Ovary (tissue), 9 donors: ENCODE measurements around the gene TCF7L1. TPM values are rescaled to one million over a fixed set of nuclear protein-coding genes. Genes with fewer than 3 reads are reported as not detected.
"Not testable (repeated sequence)": the region's sequence is repeated elsewhere in the genome, so short reads cannot be mapped to it uniquely, and the experiment has no call there.

ENCODE experiments used
- DNase-seq, 5 donors: peaks; one replicate each; pipeline ENCODE4 v3.0.0-alpha.2; 2019 to 2020
- H3K27ac ChIP-seq, 2 donors: fragments of 200-600 bp; one replicate each; pipeline versions ENCODE4 v1.5.1 to v1.8.0; 2019 to 2022
- H3K27me3 ChIP-seq: fragments of 200-600 bp; one replicate; pipeline ENCODE4 v1.8.0; 2022
- H3K36me3 ChIP-seq: fragments of 200-600 bp; sonication (generic); one replicate; pipeline ENCODE4 v1.5.1; 2019
- H3K4me1 ChIP-seq: one replicate; pipeline ENCODE4 v1.8.1; 2013; ENCODE audit warnings: mild to moderate bottlenecking, moderate library complexity; ENCODE audit not compliant: insufficient read depth
- H3K4me3 ChIP-seq: fragments of 200-600 bp; sonication (generic); one replicate; pipeline ENCODE4 v1.5.1; 2017
- H3K9me3 ChIP-seq, 2 donors: fragments of 200-600 bp in 1 of 2; sonication (generic) in 1 of 2; one replicate each; pipeline versions ENCODE4 v1.5.1 to v1.8.1; 2013 to 2019; ENCODE audit warnings: mild to moderate bottlenecking in 1 of 2, moderate library complexity in 1 of 2
- CTCF ChIP-seq, 3 donors: fragments of 450-650 bp in 2 of 3; fragments of 200-600 bp in 1 of 3; IDR thresholded peaks; one replicate each; pipeline versions ENCODE4 v1.5.1 to v1.8.0; 2016 to 2022; ENCODE audit warnings: antibody characterized with exemption in 3 of 3, mild to moderate bottlenecking in 1 of 3
- EP300 ChIP-seq: sonication (generic); formaldehyde crosslinking; IDR thresholded peaks from one replicate; pipeline ENCODE4 v1.6.1; 2017; ENCODE audit warnings: antibody characterized with exemption
- POLR2A ChIP-seq: fragments of 450-650 bp; IDR thresholded peaks from one replicate; pipeline ENCODE4 v1.6.1; 2017; ENCODE audit warnings: antibody characterized with exemption, mild to moderate bottlenecking, moderate library complexity
- WGBS, 3 donors: extraction: QIAGEN DNeasy Blood & Tissue Kit in 1 of 3; methylation state at CpG; one replicate each; pipeline versions ENCODE4 v1.1.5 to v1.1.7; 2013 to 2017; 5-methylcytosine and 5-hydroxymethylcytosine counted together
- intact Hi-C, 4 donors: fragments of 100-400 bp; cut with DNase I; formaldehyde crosslinking; loops; one replicate each; pipeline versions ENCODE4 v1.11.0 to v1.15.1; 2022 to 2023
- polyA plus RNA-seq, 2 donors: library from polyadenylated mRNA; stranded (reverse); fragments of 200-250 nt in 1 of 2; fragments of 350-450 nt in 1 of 2; fragmentation: Illumina TruSeq in 1 of 2; extraction: RNeasy Lipid Tissue Mini Kit (QIAGEN cat#74804) in 1 of 2; gene quantifications; one replicate each; pipeline ENCODE4 v1.2.3, GENCODE V29; 2013 to 2014
- total RNA-seq, 7 donors: library from RNA; depleted of rRNA in 2 of 7; stranded (reverse); fragments of >200 nt in 2 of 7; fragmentation: NEBNext Ultra II Directional in 3 of 7; extraction: Animal tissue kit (Norgen Biotek cat#: 25700) in 3 of 7; gene quantifications; one replicate each; pipeline versions ENCODE4 v1.1.0 to v1.2.4, GENCODE V29; 2016 to 2023
- donor health status: DM: no; HTN: no; CAD: no; lungs with moderate emphysema.
- donor health status: DM: no; HTN: no; CAD: no.
- donor health status: Bipolar disorder and iron deficiency.
- donor health status: DM: yes; HTN: yes; CAD: no.
- donor health status: DM: no; HTN: no; CAD: no.
- donor health status: DM: yes; HTN: yes; CAD: no.

Gene TCF7L1
- total and polyA plus RNA-seq, 9 donors, result 5.2 to 29.8 (median 23.9) TPM

GRCh38 chr2:85195956-85196355, 62.8 kb downstream of the TCF7L1 start:
- H3K4me1 ChIP-seq, result no peaks in the 10 kb centered on the region
- H3K4me3 ChIP-seq, result no peak overlapping the region
- no peak for TF ChIP-seq EP300
- no peak for TF ChIP-seq POLR2A
- TF ChIP-seq CTCF (IDR thresholded peaks at IDR 0.05), result no peak
- DNase-seq, result no peak
- H3K9me3 ChIP-seq, result no peaks in the 10 kb centered on the region
- H3K27ac ChIP-seq, result no peak overlapping the region
- WGBS, 3 donors, result 63 to 73% (median 71%) methylated on average over 5 of the region's 5 CpGs
- H3K36me3 ChIP-seq, result no peaks in the 10 kb centered on the region
- intact Hi-C loops, result no loop called here
- H3K27me3 ChIP-seq, result no peaks in the 10 kb centered on the region

- Histone ChIP-seq H3K36me3 (no peaks in the 10 kb centered on the region), H3K4me1 (no peaks in the 10 kb centered on the region), H3K4me3 (no peak overlapping the region), H3K27ac (no peak overlapping the region), H3K27me3 (no peaks in the 10 kb centered on the region), H3K9me3 (no peaks in the 10 kb centered on the region)
- WGBS, 3 donors, result 83 to 92% (median 88%) methylated on average over 3 of the region's 3 CpGs
- no peak for DNase-seq
- no peak for TF ChIP-seq CTCF (IDR thresholded peaks at IDR 0.05)
- TF ChIP-seq POLR2A, result no peak
- no peak for TF ChIP-seq EP300
- intact Hi-C loops, result no loop called here
Observed at GRCh38 chr2:85199698-85200097, 66.5 kb downstream of the TCF7L1 start.

- Histone ChIP-seq H3K9me3 (no peaks in the 10 kb centered on the region), H3K27ac (no peak overlapping the region), H3K36me3 (no peaks in the 10 kb centered on the region), H3K27me3 (no peaks in the 10 kb centered on the region), H3K4me1 (peaks cover 9% of the 10 kb centered on the region), H3K4me3 (no peak overlapping the region)
- intact Hi-C loops, result no loop called here
- TF ChIP-seq POLR2A (no peak), EP300 (no peak), CTCF (IDR thresholded peaks at IDR 0.05) (no peak)
- no peak for DNase-seq
- WGBS, 3 donors, result 95 to 100% (median 96%) methylated on average over 1 of the region's 1 CpG
Observed at GRCh38 chr2:85209887-85210286, 76.7 kb downstream of the TCF7L1 start.

GRCh38 chr2:85210511-85210910, 77.3 kb downstream of the TCF7L1 start:
- no peaks in the 10 kb centered on the region for H3K36me3 ChIP-seq
- no peaks in the 10 kb centered on the region for H3K9me3 ChIP-seq
- no peak overlapping the region for H3K27ac ChIP-seq
- H3K27me3 ChIP-seq, result no peaks in the 10 kb centered on the region
- peaks cover 15% of the 10 kb centered on the region for H3K4me1 ChIP-seq
- DNase-seq, result no peak
- intact Hi-C loops, result no loop called here
- TF ChIP-seq POLR2A (no peak), CTCF (IDR thresholded peaks at IDR 0.05) (no peak), EP300 (no peak)
- no peak overlapping the region for H3K4me3 ChIP-seq
- WGBS, 3 donors, result 83 to 96% (median 84%) methylated on average over 7 of the region's 7 CpGs

- 92 to 98% (median 96%) methylated on average over 9 of the region's 9 CpGs for WGBS, 3 donors
- H3K9me3 ChIP-seq, H3K27me3 ChIP-seq, H3K36me3 ChIP-seq, intact Hi-C loops, H3K4me3 ChIP-seq, DNase-seq, H3K27ac ChIP-seq: not testable (repeated sequence)
- H3K4me1 ChIP-seq, result peaks cover 20% of the 10 kb centered on the region
Observed at GRCh38 chr2:85211606-85212005, 78.4 kb downstream of the TCF7L1 start.
